ENCODE measurements around the gene BMI1. TPM values are rescaled to one million over a fixed set of nuclear protein-coding genes. Genes with fewer than 3 reads are reported as not detected.

The BMI1 gene
- total RNA-seq = 10 to 100 TPM in 3 of 4 donors, 1 to 10 TPM in 1; 9.6 to 44.4 (median 21.4) TPM

DNA sequence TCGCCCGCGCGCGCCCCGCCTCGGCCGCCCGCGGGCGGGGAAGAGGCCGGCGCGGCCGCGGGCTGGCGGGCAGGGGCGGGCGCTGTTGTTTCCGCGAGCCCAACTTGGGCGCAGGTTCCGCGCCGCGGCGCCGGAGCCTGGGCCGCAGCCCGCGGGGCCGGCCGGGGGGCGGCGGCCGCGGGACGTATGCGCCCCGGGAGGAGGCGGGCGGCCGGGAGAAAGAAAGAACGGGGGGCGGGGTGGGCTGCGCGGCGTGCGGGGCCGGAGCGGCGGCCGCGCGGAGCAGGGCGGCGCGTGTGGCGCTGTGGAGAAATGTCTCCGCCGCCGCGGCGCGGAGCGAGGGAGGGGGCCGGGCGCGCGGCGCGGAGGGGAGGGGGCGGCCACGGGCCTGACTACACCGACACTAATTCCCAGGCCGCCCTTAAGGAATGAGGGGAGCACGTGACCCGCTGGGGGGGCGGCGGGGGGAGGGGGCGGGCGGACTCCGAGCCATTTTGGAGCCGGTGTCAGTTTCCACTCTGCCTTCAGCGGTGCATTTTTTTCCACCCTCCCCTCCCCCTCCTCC is at the start of gene BMI1:
BMI1 (plus strand) TSS at position 509 of the 565 bp plus-strand sequence. CDS start 5,351 bp downstream, outside the sequence.
- Histone ChIP-seq H3K4me3 (peak within 1 kb of the TSS; percentile 83 to 98 (median 93)), H3K27me3 (peaks cover 0 to 31% (median 3%) of the 10 kb centered on the region in 4 donors), H3K9me3 (no peaks in the 10 kb centered on the region), H3K27ac (peak within 1 kb of the TSS; percentile 89 to 96 (median 94)), H3K36me3 (no peaks in the 10 kb centered on the region), H3K4me1 (peaks cover 4 to 72% (median 24%) of the 10 kb centered on the region in 3 donors)
- no peak for TF ChIP-seq CTCF (IDR thresholded peaks at IDR 0.05)
- TF ChIP-seq POLR2A (IDR thresholded peaks at IDR 0.05) = no peak
- 0% methylated on average over 4 to 10 of the region's 85 CpGs for WGBS, 2 donors
- DNase-seq = no peak
- intact Hi-C loops (cut with DNase I) = loop anchor here (10.0 kb wide), 2 partner anchors 114 to 316 kb away; partner anchors contain the start of gene DNAJC1

GRCh38 chr10:22271786-22272185 is 49.1 kb upstream of the BMI1 start:
- TF ChIP-seq POLR2A (IDR thresholded peaks at IDR 0.05) (no peak), CTCF (IDR thresholded peaks at IDR 0.05) (no peak)
- WGBS, 2 donors = 81 to 84% methylated on average over 4 to 6 of the region's 6 CpGs
- H3K9me3 ChIP-seq = no peaks in the 10 kb centered on the region
- no peak overlapping the region for H3K27ac ChIP-seq
- H3K36me3 ChIP-seq = no peaks in the 10 kb centered on the region
- H3K4me1 ChIP-seq = no peaks in the 10 kb centered on the region
- intact Hi-C loops (cut with DNase I) = no loop called here
- no peak overlapping the region for H3K4me3 ChIP-seq
- H3K27me3 ChIP-seq = peaks cover 0 to 3% (median 0%) of the 10 kb centered on the region in 4 donors
- DNase-seq = no peak

DNA sequence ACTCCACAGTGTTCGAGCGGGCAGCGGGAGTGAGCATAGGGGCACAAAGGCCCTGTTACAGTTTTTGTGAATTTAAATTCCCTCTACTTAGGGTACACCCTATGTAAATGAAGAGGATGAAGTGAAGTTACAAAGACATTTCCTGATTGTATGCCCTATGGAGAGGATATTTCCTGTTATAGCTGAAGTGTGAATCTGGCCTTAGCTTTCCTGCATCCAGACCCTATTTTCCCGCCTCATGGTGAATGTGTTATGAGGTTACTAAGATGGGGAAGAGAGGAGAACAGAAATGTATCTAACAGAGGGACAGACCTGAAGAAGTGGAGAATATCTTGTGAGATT is 42.5 kb upstream of the BMI1 start:
- Histone ChIP-seq H3K4me3 (peak overlapping the region in 3 of 4 donors; percentile 33 to 46 (median 36)), H3K27ac (no peak overlapping the region), H3K27me3 (no peaks in the 10 kb centered on the region), H3K4me1 (no peaks in the 10 kb centered on the region), H3K36me3 (no peaks in the 10 kb centered on the region), H3K9me3 (no peaks in the 10 kb centered on the region)
- no peak for DNase-seq
- WGBS, 2 donors = 93 to 96% methylated on average over 4 of the region's 4 CpGs
- no peak for TF ChIP-seq CTCF (IDR thresholded peaks at IDR 0.05)
- no peak for TF ChIP-seq POLR2A (IDR thresholded peaks at IDR 0.05)
- intact Hi-C loops (cut with DNase I) = no loop called here

GRCh38 chr10:22280078-22280477 is 40.8 kb upstream of the BMI1 start:
- 51 to 68% methylated on average over 6 of the region's 6 CpGs for WGBS, 2 donors
- TF ChIP-seq POLR2A (IDR thresholded peaks at IDR 0.05) (no peak), CTCF (IDR thresholded peaks at IDR 0.05) (no peak)

GRCh38 chr10:22285130-22285529 is 35.8 kb upstream of the BMI1 start:
- H3K27ac ChIP-seq = no peak overlapping the region
- intact Hi-C loops (cut with DNase I) = no loop called here
- H3K4me1 ChIP-seq = no peaks in the 10 kb centered on the region
- 51 to 78% methylated on average over 3 of the region's 3 CpGs for WGBS, 2 donors
- H3K27me3 ChIP-seq = peaks cover 0 to 7% (median 0%) of the 10 kb centered on the region in 4 donors
- TF ChIP-seq CTCF (IDR thresholded peaks at IDR 0.05) = no peak
- TF ChIP-seq POLR2A (IDR thresholded peaks at IDR 0.05) = no peak
- DNase-seq = no peak
- H3K9me3 ChIP-seq = no peaks in the 10 kb centered on the region
- no peaks in the 10 kb centered on the region for H3K36me3 ChIP-seq
- H3K4me3 ChIP-seq = no peak overlapping the region

More at GRCh38 chr10:22280078-22280477, 40.8 kb upstream of the BMI1 start:
- no peak for DNase-seq
- Histone ChIP-seq H3K27ac (no peak overlapping the region), H3K36me3 (no peaks in the 10 kb centered on the region), H3K9me3 (no peaks in the 10 kb centered on the region), H3K27me3 (peaks cover 0 to 5% (median 0%) of the 10 kb centered on the region in 4 donors), H3K4me3 (no peak overlapping the region), H3K4me1 (no peaks in the 10 kb centered on the region)
- intact Hi-C loops (cut with DNase I) = no loop called here

Measured in esophagus squamous epithelium (tissue), 5 donors.